Ovary (tissue), 3 donors: ENCODE measurements around the gene RBM5.

ENCODE experiments used
- POLR2A ChIP-seq: fragments of 450-650 bp; IDR thresholded peaks from one replicate; pipeline ENCODE4 v1.6.1; 2017; ENCODE audit warnings: antibody characterized with exemption, mild to moderate bottlenecking, moderate library complexity
- TF ChIP-seq, protein P1 (sequence below), 3 donors: fragments of 450-650 bp in 2 of 3; fragments of 200-600 bp in 1 of 3; IDR thresholded peaks; one replicate each; pipeline versions ENCODE4 v1.5.1 to v1.8.0; 2016 to 2022; ENCODE audit warnings: antibody characterized with exemption in 3 of 3, mild to moderate bottlenecking in 1 of 3
- donor health status: DM: no; HTN: no; CAD: no.

GRCh38 chr3:50139308-50139707 lies 50.6 kb downstream of the RBM5 start:
- no peak for TF ChIP-seq POLR2A
- TF ChIP-seq, protein P1, sequence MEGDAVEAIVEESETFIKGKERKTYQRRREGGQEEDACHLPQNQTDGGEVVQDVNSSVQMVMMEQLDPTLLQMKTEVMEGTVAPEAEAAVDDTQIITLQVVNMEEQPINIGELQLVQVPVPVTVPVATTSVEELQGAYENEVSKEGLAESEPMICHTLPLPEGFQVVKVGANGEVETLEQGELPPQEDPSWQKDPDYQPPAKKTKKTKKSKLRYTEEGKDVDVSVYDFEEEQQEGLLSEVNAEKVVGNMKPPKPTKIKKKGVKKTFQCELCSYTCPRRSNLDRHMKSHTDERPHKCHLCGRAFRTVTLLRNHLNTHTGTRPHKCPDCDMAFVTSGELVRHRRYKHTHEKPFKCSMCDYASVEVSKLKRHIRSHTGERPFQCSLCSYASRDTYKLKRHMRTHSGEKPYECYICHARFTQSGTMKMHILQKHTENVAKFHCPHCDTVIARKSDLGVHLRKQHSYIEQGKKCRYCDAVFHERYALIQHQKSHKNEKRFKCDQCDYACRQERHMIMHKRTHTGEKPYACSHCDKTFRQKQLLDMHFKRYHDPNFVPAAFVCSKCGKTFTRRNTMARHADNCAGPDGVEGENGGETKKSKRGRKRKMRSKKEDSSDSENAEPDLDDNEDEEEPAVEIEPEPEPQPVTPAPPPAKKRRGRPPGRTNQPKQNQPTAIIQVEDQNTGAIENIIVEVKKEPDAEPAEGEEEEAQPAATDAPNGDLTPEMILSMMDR (IDR thresholded peaks at IDR 0.05), result no peak
